Measurements from ENCODE around the gene RPS6KA5.
"Not testable (repeated sequence)": the region's sequence is repeated elsewhere in the genome, so short reads cannot be mapped to it uniquely, and the experiment has no call there.

GRCh38 chr14:90840667-90841066, 219.8 kb downstream of the RPS6KA5 start:
- not testable (repeated sequence) for TF ChIP-seq CREB5 (CRISPR knock-in tag; IDR thresholded peaks at IDR 0.05; ENCODE audit: low read depth); PPARA (CRISPR knock-in tag; IDR thresholded peaks at IDR 0.05; ENCODE audit: borderline replicate concordance); PATZ1 (CRISPR knock-in tag; IDR thresholded peaks at IDR 0.05; ENCODE audit: borderline replicate concordance); ZFP30 (CRISPR knock-in tag; IDR thresholded peaks at IDR 0.05); POU6F1 (CRISPR knock-in tag; IDR thresholded peaks at IDR 0.05; ENCODE audit: borderline replicate concordance, low read depth); ARNTL (CRISPR knock-in tag; IDR thresholded peaks at IDR 0.05; ENCODE audit: borderline replicate concordance, low read depth); TSHZ2 (CRISPR knock-in tag; IDR thresholded peaks at IDR 0.05); ISL1 (CRISPR knock-in tag; IDR thresholded peaks at IDR 0.05); ZC3H10 (CRISPR knock-in tag; IDR thresholded peaks at IDR 0.05)
